GM12892 (cell line): ENCODE measurements around the gene PADI2.

ENCODE experiments used
- POLR2A ChIP-seq: IDR thresholded peaks from 2 replicates; pipeline ENCODE4 v1.6.1; 2011; ENCODE audit warnings: low read depth, low read length, control low read depth
- POLR2AphosphoS5 ChIP-seq: IDR thresholded peaks from 2 replicates; pipeline ENCODE4 v1.6.1; 2011; ENCODE audit warnings: low read depth, low read length, control low read depth

DNA sequence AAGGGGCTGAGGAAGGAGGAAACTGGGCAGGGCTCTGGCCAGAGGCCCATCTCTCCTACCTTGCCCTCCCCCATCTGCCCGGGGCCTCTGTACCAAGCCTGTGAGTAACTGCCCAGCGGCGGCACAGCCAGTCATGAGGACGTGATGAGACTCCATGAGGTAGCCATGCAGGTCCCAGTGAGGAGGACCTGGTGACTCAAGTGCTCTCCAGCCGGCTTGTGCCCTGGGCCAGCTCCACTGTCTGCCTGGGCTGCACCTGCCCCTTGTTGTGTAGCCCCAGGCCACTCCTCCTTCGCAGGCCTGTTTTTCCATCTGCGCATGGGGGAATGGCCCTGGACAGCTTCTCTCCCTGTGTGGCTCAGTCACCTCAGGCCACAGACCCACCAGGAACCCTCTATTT, 43.7 kb upstream of the PADI2 start:
- TF ChIP-seq POLR2A = no peak
- TF ChIP-seq POLR2AphosphoS5 = no peak
